H54 (cell line): Measurements from ENCODE around the gene MIPEP.
A peak's percentile ranks its signal among the peaks of the same experiment; 100 is the strongest.

Experiments
- DNase-seq: peaks from one replicate; pipeline ENCODE4 v3.0.0; 2011; ENCODE audit warnings: low spot score, mixed read lengths; ENCODE audit not compliant: insufficient read length
- FAIRE-seq: peaks from 3 replicates; lab custom pipeline; 2011; peaks lifted over from hg19 to GRCh38; lab: Jason Lieb, UNC
- POLR2A ChIP-seq: IDR thresholded peaks from 2 replicates; pipeline ENCODE4 v1.6.1; 2011; ENCODE audit warnings: low read depth, mild to moderate bottlenecking, low read length

MIPEP gene

DNA sequence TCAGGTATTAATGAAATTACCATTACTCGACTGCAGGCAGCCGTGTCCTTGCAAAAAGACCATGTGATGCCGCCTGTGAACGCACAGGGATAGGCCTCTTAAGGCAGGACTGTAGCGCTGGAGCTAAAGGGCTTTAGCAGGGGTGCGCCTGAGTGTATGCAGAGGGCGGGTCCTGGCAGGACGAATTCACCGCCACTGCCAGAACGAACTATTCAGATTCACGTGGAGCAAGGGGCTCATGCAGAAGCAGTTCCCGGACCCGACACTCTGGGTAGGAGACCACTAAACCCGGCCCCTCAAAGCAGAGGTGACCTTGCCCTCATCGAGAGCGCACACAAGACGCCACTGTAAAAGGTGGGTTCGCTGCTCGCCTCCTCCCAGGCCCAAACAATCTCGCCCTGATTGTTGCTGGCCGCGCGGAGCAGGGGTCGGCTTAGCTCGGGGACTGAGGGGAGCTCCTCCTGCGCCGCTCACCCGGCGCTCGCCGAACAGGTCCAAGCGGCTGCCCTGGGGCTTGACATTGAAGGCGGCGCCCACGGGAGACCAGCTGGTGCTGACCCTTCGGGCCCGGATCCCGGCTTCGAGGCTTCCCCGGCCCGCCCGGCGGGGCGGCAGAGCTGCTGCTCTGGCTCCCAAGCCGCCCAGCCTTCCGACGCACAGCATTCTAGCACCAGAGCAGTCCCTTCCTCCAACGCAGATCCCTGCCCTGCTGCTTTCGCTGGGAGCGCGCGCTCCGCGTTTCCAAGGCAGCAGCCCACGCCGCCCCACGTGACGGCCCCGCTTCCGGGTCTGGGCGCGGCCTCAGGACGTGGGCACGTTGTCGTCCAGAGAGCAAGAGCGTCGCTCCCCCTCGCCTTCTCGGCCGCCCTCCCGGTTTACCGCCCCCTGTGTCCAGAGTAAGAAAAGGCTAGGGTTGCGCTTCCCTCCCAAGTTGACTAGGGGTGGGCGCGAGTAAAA lies at the start of gene MIPEP:
TSS of gene MIPEP (minus strand) at position 743 of the 957 bp plus-strand sequence. CDS start at position 663, 80 bp downstream.
- peak; percentile 77 for TF ChIP-seq POLR2A
- DNase-seq: peak; percentile 57
- FAIRE-seq: no peak

DNA sequence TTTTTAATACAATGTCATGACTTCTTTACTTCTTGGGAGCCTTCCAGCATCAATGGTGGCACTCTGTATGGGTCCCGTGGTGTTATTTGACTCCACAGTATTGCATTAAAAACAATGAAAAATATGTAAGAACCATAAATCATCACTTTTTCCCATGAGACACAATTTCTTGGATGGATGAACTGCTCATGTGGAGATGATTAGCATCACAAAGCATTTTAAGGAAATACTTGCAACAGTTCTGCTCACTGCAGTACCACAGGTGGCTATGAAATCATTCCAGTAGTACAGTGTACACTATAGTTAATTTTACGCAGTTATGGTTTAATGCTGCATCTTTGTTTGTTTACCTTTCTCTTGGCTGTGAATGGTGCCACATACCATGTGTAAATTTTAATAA lies 45.3 kb upstream of the MIPEP start:
- DNase-seq (no peak), FAIRE-seq (no peak)
- TF ChIP-seq POLR2A: no peak

DNA sequence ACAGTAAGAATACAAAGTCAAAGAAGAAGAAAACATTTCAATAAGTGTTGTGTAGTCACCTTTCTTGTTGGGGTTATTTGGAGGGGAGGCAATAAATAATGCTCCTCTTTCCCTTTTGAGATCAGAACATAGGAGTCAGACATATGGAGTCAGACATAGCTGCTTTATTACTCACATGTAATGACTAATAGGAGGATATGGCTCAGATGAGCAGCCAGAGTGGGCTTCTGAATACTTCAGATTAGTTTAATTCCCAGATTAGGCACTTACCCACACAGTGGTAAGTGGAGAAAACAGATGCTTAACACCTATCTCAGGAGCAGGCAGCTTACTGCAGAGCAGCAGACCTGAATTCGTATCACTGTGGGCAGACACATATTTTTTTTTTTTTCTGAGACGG lies 39.8 kb upstream of the MIPEP start:
- peak; percentile 33 for DNase-seq
- FAIRE-seq: peak; percentile 66
- no peak for TF ChIP-seq POLR2A

DNA sequence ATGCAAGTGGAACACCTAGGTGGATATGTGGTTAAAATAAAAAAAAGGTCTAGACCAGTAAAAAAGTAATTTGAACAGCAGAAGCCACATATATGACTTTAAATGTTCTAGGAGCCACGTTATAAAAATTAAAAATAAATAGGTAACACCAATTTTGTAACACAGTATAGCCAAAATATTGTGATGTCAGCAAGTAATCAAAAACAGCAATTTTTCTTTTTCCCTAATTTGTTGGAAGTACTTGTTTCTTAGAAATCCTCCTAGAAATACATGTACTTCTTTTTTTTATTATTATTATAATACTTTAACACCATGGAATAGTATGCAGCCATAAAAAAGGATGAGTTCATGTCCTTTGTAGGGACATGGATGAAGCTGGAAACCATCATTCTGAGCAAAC lies 33.8 kb upstream of the MIPEP start:
- DNase-seq (no peak), FAIRE-seq (no peak)
- TF ChIP-seq POLR2A: no peak

DNA sequence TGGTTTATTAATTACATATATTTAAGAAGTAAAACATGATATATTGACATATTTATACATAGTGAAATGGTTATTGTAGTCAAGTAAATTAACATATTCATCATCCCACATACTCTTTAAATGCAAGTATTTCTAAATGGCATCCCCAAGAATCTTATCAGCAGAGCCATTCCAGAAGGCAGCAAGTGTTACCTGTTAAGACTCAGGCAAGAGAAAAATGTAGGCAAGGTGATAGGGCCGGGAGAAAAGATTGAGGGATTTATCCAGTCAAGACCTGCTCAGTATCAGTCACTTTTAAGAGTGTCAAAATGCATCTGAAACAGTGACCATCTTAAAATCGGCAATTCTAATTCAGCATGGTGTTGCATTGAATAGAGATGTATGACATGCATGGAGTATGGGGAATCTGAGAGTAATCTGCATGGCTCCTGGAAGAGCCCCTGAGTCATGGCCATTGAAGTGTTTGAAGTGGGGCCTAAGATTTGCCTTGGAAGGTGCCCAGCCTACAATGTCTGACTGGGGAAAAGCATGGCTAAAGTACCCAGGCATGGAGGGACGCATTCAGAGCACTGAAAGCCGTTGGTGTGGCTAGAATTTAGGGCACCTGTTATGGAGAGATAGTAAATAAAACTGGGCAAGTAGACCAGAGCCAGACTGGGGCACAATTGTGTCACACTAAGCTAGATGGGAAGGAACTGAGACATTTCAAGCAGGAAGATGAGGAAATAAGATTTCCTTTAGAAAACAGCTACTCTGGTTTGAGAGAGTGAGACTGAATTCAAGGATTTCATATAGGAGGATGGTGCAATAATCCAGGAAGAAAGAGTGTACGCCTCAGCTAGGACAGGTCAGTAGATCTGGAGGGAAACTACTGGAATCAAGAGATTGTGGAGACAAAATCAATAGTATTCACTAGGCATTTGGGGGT lies 33.1 kb upstream of the MIPEP start:
- FAIRE-seq (no peak), DNase-seq (no peak)
- TF ChIP-seq POLR2A: no peak

DNA sequence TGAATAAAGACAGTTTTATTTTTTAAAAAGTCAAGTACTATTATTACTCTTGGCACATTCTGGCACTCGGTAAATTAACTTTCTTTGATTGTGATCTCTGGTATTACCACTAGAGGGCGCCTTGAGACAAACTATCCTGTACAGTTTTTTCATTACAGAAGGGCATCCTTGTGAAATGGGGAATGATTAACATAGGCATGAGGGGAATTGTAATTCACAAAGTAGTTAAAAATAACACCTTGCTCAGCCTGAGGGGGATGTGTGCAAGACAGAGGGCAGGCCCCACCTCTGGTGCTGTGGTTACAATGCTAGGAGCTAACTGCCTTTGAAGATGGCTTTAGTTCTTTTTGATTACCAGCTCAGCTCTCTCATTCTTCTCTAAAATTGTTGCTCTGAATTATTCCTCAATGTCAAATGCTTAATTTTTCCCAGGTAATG lies 32.3 kb upstream of the MIPEP start:
- DNase-seq (no peak), FAIRE-seq (no peak)
- no peak for TF ChIP-seq POLR2A

DNA sequence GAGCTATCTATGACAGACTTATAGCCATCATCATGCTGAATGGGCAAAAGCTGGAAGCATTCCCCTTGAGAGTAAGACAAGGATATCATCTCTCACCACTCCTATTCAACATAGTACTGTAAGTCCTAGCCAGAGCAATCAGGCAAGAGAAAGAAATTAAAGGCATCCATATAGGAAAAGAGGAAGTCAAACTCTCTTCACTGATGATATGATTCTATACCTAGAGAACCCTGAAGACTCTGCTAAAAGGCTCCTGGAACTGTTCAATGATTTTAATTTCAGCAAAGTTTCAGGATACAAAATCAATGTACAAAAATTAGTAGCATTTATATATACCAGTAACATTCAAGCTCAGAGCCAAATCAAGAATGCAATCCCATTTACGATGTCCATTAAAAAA lies 29.8 kb upstream of the MIPEP start:
- DNase-seq (no peak), FAIRE-seq (no peak)
- no peak for TF ChIP-seq POLR2A

DNA sequence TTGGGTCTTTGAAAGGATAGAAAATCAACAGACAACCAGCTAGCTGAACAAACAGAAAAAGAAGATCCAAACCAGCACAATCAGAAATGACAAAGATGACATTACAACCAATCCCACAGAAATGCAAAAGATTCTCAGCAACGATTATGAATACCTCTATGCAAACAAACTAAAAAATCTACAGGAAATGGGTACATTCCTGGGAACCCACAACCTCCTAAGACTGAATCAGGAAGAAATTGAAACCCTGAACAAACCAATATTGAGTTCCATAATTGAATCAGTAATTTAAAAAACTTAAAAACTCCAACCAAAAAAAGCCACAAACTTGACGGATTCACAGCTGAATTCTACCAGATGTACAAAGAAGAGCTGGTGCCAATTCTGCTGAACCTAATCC lies 29.0 kb upstream of the MIPEP start:
- no peak for TF ChIP-seq POLR2A
- FAIRE-seq (no peak), DNase-seq (no peak)

DNA sequence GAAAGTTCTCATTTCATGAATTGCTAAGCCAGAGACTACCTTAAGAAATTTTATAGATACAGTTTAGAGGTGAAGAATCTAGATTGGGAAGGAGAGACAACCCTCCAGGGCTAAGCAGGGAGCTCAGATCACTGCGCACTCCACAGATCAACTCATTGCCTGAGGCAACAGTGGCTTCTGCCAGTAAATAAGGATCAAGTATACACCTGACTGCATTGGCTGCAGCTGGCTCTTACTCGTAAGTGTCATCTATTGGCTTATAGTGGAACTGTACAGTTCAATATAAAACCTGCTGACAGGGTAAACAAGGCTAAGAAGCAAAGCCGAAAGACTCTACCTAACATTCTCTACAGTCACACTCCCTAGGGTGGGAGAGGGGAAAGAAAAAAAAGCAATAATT lies 26.1 kb upstream of the MIPEP start:
- TF ChIP-seq POLR2A: no peak
- FAIRE-seq (no peak), DNase-seq (no peak)

DNA sequence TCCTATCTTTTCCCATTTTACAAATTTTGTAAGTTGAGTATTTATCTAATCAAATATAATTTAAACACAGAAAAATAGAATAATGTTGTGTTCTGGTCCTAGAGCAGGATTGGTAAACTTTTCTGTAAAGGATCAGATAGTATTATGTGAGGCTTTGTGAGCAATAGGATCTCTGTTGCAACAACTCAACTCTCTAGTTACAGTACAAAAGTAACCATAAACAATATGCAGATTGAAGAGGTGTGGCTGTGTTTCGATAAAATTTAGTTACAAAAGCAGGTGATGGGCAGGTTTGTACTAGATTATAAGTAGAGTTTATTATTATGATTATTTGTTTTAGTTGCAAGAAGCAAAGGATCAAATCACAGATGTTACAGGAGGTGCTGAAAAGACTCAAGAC lies 23.3 kb upstream of the MIPEP start:
- no peak for TF ChIP-seq POLR2A
- FAIRE-seq (no peak), DNase-seq (no peak)

DNA sequence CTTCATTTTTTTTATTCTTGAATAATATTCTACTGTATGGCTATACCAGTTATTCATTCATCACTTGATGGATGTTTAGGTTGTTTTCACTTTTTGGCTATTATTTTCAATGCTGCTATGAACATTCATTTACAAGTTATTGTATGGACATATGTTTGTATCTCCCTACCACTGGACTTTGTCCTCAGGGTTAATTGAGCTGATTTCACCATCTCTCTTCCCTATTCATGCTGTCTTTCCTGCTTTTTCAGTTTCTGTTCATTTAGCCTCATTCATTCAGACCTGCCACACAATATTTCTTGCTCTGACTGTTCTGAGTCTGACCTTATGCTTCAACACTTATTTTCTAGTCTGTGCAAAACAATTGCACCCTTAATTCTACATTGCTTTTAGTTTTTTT lies 20.4 kb upstream of the MIPEP start:
- DNase-seq (no peak), FAIRE-seq (no peak)
- TF ChIP-seq POLR2A: no peak

DNA sequence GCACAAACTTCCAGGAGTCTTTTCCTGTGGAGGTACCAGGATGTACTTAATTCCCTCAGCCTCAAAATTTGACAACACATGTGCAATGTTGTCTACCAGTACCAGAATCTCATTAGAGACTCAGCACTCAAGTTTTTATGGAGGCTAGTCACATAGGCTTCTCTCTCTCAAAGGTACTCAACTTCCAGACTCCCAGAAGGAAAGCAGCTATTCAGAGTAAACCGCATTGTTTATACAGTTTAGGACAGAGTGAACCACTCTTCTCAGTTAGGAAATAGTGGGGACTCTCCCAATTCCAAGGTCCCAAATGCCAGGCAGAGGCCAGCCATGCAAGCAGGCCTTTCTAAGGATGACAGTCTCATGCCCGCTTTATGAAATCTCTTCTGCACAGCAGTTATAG lies 16.6 kb upstream of the MIPEP start:
- no peak for TF ChIP-seq POLR2A

DNA sequence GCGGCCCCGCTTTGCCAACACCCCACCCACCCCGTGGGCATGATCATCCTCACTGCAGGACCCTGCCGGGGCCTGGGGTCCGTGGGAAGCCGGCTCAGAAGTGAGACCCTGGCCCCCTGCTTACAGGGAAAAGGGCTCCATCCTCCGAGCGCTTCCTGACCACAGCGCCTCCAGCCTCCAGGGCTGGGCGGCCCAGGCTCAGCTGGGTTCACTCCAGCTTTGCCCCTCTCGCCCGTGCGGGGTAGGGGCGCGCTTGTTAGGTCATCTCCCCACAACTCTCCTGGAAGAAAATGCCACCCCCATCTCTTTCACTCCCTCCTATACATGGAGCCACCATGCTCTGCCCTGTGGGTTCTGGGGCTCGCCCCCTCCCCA lies 14.7 kb upstream of the MIPEP start:
- FAIRE-seq: no peak
- no peak for DNase-seq
- no peak for TF ChIP-seq POLR2A

More for the DNA sequence above, 16.6 kb upstream of the MIPEP start:
- DNase-seq (no peak), FAIRE-seq (no peak)
